Smooth muscle cell (in vitro differentiated cells): ENCODE data around the gene DDHD1. TPM values are rescaled to one million over a fixed set of nuclear protein-coding genes. Genes with fewer than 3 reads are reported as not detected.

Source experiments
- DNase-seq: peaks from one replicate; lab custom pipeline; 2025; ENCODE audit not compliant: unreplicated experiment; lab: John Stamatoyannopoulos, UW
- H2AFZ ChIP-seq: fragments of 200-600 bp; sonication (generic); 2 replicates; pipeline ENCODE4 v1.6.0; 2016; ENCODE audit warnings: antibody characterized with exemption, low read depth, mild to moderate bottlenecking
- H3F3A ChIP-seq: fragments of 200-600 bp; sonication (generic); 2 replicates; pipeline ENCODE4 v1.6.0; 2017; ENCODE audit warnings: antibody characterized with exemption, low read depth
- H3K27ac ChIP-seq: fragments of 200-600 bp; sonication (generic); 2 replicates; pipeline ENCODE4 v1.5.1; 2016; ENCODE audit warnings: low read depth, mild to moderate bottlenecking
- H3K27me3 ChIP-seq: fragments of 200-600 bp; sonication (generic); 2 replicates; pipeline ENCODE4 v1.6.1; 2016; ENCODE audit warnings: low read depth, mild to moderate bottlenecking
- H3K36me3 ChIP-seq: fragments of 200-600 bp; sonication (generic); 2 replicates; pipeline ENCODE4 v1.5.1; 2016; ENCODE audit warnings: low read depth
- H3K4me1 ChIP-seq: fragments of 200-600 bp; sonication (generic); 2 replicates; pipeline ENCODE4 v1.5.1; 2016; ENCODE audit warnings: low read depth
- H3K4me2 ChIP-seq: fragments of 200-600 bp; sonication (generic); 2 replicates; pipeline ENCODE4 v1.6.0; 2016; ENCODE audit warnings: mild to moderate bottlenecking
- H3K4me3 ChIP-seq: fragments of 200-600 bp; sonication (generic); 2 replicates; pipeline ENCODE4 v1.5.1; 2016; ENCODE audit warnings: mild to moderate bottlenecking
- H3K79me2 ChIP-seq: fragments of 200-600 bp; sonication (generic); 2 replicates; pipeline ENCODE4 v1.6.0; 2016; ENCODE audit warnings: low read depth, mild to moderate bottlenecking
- H3K9ac ChIP-seq: fragments of 200-600 bp; sonication (generic); 2 replicates; pipeline ENCODE4 v1.6.0; 2016; ENCODE audit warnings: low read depth
- H3K9me3 ChIP-seq: fragments of 200-600 bp; sonication (generic); replicated peaks from 2 replicates; pipeline ENCODE4 v1.5.1; 2016; ENCODE audit warnings: low read depth
- H4K20me1 ChIP-seq: fragments of 200-600 bp; sonication (generic); 2 replicates; pipeline ENCODE4 v1.6.0; 2016; ENCODE audit warnings: low read depth
- WGBS: methylation state at CpG from one replicate; pipeline ENCODE4 v1.1.7; 2016; ENCODE audit warnings: low lambda C conversion rate; 5-methylcytosine and 5-hydroxymethylcytosine counted together
- polyA plus RNA-seq: library from polyadenylated mRNA; unstranded; fragments of >200 nt; fragmentation: Nextera tagmentation; extraction: Ambion mirVana; gene quantifications from 2 replicates; pipeline ENCODE4 v1.2.1, GENCODE V29; 2016
- total RNA-seq: library from RNA; depleted of rRNA; stranded (reverse); fragments of >200 nt; gene quantifications from 2 replicates; pipeline ENCODE4 v1.2.3, GENCODE V29; 2014
- TF ChIP-seq, protein P1 (sequence below): fragments of 200-600 bp; sonication (generic); IDR thresholded peaks from 2 replicates; pipeline ENCODE4 v1.5.1; 2017; ENCODE audit warnings: borderline replicate concordance, mild to moderate bottlenecking, antibody characterized with exemption; ENCODE audit not compliant: insufficient read depth, poor library complexity, severe bottlenecking

The DDHD1 gene
- total and polyA plus RNA-seq, 2 experiments from 2014 or later = 4.0 to 7.8 TPM

DNA sequence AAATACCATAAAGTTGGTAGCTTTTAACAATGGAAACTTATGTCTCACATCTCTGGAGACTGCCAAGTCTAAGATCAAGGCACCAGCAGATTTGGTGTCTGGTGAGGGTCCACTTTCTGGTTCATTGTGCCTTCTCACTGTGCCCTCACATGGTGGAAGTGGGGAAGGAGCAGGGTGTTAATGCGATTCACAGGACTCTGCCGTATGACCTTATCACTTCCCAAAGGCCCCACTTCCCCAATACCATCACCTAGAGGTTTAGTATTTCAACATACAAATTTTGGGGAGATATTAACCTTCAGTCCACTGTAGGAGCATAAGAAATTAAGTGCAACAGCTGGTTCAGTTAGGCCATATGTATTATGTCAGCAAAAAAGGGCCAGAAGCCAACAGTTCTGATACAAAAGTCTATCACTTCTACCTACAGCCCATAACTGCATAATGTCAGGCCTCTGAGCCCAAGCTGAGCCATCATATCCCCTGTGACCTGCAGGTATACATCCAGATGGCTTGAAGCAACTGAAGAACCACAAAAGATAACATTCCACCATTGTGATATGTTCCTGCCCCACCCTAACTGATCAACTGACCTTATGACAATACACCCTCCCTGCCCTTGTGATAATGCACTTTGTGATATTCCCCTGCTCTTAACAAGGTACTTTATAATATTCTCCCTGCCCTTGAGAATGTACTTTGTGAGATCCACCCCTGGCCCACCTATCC, 24.7 kb downstream of the DDHD1 start:
- 94% methylated on average over 2 of the region's 2 CpGs for whole genome bisulfite sequencing
- Histone ChIP-seq H3K9ac (no peak overlapping the region), H3K27me3 (no peaks in the 10 kb centered on the region), H3K79me2 (no peaks in the 10 kb centered on the region), H3K4me3 (no peak overlapping the region), H2AFZ (no peak overlapping the region), H3K27ac (no peak overlapping the region), H3K36me3 (no peaks in the 10 kb centered on the region), H3K9me3 (no peaks in the 10 kb centered on the region), H4K20me1 (no peaks in the 10 kb centered on the region), H3K4me2 (no peak overlapping the region), H3K4me1 (no peaks in the 10 kb centered on the region), H3F3A (no peaks in the 10 kb centered on the region)
- no peak for DNase-seq
- TF ChIP-seq, protein P1, sequence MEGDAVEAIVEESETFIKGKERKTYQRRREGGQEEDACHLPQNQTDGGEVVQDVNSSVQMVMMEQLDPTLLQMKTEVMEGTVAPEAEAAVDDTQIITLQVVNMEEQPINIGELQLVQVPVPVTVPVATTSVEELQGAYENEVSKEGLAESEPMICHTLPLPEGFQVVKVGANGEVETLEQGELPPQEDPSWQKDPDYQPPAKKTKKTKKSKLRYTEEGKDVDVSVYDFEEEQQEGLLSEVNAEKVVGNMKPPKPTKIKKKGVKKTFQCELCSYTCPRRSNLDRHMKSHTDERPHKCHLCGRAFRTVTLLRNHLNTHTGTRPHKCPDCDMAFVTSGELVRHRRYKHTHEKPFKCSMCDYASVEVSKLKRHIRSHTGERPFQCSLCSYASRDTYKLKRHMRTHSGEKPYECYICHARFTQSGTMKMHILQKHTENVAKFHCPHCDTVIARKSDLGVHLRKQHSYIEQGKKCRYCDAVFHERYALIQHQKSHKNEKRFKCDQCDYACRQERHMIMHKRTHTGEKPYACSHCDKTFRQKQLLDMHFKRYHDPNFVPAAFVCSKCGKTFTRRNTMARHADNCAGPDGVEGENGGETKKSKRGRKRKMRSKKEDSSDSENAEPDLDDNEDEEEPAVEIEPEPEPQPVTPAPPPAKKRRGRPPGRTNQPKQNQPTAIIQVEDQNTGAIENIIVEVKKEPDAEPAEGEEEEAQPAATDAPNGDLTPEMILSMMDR = no peak

DNA sequence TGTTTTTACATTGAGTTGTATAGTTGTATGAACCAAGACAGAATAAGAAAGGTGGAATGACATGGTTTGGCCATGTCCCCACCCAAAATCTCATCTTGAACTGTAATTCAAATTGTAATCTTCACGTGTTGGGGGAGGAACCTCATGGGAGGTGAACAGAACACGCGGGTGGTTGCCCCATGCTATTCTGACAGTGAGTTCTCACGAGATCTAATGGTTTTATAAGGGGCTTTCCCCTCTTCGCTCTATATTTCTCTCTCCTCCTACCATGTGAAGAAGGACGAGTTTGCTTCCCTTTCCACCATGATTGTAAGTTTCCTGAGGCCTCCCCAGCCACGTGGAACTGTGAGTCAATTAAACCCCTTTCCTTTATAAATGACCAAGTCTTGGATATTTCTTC, 25.3 kb downstream of the DDHD1 start:
- Histone ChIP-seq H4K20me1 (no peaks in the 10 kb centered on the region), H3K4me3 (no peak overlapping the region), H3K4me1 (no peaks in the 10 kb centered on the region), H2AFZ (no peak overlapping the region), H3K27ac (no peak overlapping the region), H3K27me3 (no peaks in the 10 kb centered on the region), H3K79me2 (no peaks in the 10 kb centered on the region), H3K4me2 (no peak overlapping the region), H3K36me3 (no peaks in the 10 kb centered on the region), H3K9ac (no peak overlapping the region), H3F3A (no peaks in the 10 kb centered on the region), H3K9me3 (no peaks in the 10 kb centered on the region)
- no peak for DNase-seq
- 96% methylated on average over 7 of the region's 7 CpGs for WGBS
- TF ChIP-seq, protein P1 = no peak

DNA sequence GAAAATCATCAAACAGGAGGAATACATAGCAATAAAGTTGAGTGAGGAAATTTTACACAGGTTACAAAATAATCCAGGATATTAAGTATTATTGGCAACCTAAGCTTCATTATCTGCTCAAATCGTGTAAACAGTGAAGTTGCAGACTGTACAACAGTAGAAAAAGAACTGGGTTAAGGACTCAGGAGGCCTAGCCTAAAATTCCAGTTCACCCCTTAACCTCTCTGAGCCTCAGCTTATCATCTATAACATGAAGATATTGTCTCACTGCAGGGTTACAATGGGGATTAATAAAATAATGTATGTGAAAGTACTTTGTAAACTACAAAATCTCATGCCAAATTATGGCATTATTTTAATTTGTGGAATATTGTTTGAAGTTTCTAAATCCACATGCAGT, 26.0 kb downstream of the DDHD1 start:
- Histone ChIP-seq H3K27me3 (no peaks in the 10 kb centered on the region), H3K36me3 (no peaks in the 10 kb centered on the region), H3F3A (no peaks in the 10 kb centered on the region), H3K4me1 (no peaks in the 10 kb centered on the region), H4K20me1 (no peaks in the 10 kb centered on the region), H3K27ac (no peak overlapping the region), H3K4me3 (no peak overlapping the region), H3K79me2 (no peaks in the 10 kb centered on the region), H3K9me3 (no peaks in the 10 kb centered on the region), H3K4me2 (no peak overlapping the region), H2AFZ (no peak overlapping the region), H3K9ac (no peak overlapping the region)
- WGBS = 76% methylated on average over 1 of the region's 1 CpG
- TF ChIP-seq, protein P1 = no peak
- no peak for DNase-seq

DNA sequence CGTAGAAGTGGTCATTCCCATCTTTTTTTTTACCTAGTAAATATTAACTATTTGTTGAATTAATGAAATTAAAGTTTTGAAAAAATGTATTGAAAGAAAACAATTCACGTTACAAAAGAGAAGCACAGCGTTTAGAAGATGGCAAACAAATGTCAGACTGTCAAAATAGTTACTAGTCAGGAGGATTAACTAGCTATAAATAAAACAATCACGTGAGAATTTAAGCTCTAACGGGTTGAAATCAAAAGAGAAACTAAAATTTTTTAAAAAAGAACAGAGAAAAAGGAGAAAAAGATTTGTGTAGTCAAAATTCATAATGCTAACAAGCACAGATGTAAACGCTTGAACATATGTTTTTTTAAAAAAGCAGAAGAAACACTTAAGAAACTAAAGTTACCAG, 26.4 kb downstream of the DDHD1 start:
- no peak for DNase-seq
- H3K27ac ChIP-seq = no peak overlapping the region
- no peaks in the 10 kb centered on the region for H3K79me2 ChIP-seq
- no peak overlapping the region for H3K9ac ChIP-seq
- H3K27me3 ChIP-seq = no peaks in the 10 kb centered on the region
- H3K4me1 ChIP-seq = no peaks in the 10 kb centered on the region
- H4K20me1 ChIP-seq = no peaks in the 10 kb centered on the region
- no peak overlapping the region for H2AFZ ChIP-seq
- no peaks in the 10 kb centered on the region for H3K36me3 ChIP-seq
- H3K4me2 ChIP-seq = no peak overlapping the region
- TF ChIP-seq, protein P1 = no peak
- no peaks in the 10 kb centered on the region for H3K9me3 ChIP-seq
- no peaks in the 10 kb centered on the region for H3F3A ChIP-seq
- no peak overlapping the region for H3K4me3 ChIP-seq
- WGBS = 87% methylated on average over 6 of the region's 6 CpGs
